GM23338 (cell line): ENCODE measurements around the gene NGEF. TPM values are rescaled to one million over a fixed set of nuclear protein-coding genes. Genes with fewer than 3 reads are reported as not detected.

Source experiments
- ATAC-seq: fragments of 200-7000 bp; cut with Tn5 transposase; 3 replicates; pipeline ENCODE4 v1.9.1; 2020
- DNase-seq: peaks from one replicate; pipeline ENCODE4 v3.0.0-alpha.2; 2015; ENCODE audit warnings: low spot score
- H2AFZ ChIP-seq: fragments of 200-600 bp; sonication (generic); 2 replicates; pipeline ENCODE4 v1.8.0; 2016; ENCODE audit warnings: antibody characterized with exemption, mild to moderate bottlenecking, moderate library complexity
- H3F3A ChIP-seq: fragments of 200-600 bp; sonication (generic); replicated peaks from 2 replicates; pipeline ENCODE4 v1.8.0; 2017; ENCODE audit warnings: antibody characterized with exemption, mixed run types, low read depth
- H3K27ac ChIP-seq: fragments of 200-600 bp; sonication (generic); 2 replicates; pipeline ENCODE4 v1.6.1; 2016; ENCODE audit warnings: low read depth
- H3K27me3 ChIP-seq: fragments of 200-600 bp; sonication (generic); 2 replicates; pipeline ENCODE4 v1.8.0; 2016; ENCODE audit warnings: mild to moderate bottlenecking, mixed run types, moderate library complexity; ENCODE audit not compliant: insufficient read depth
- H3K36me3 ChIP-seq: fragments of 200-600 bp; sonication (generic); 2 replicates; pipeline ENCODE4 v1.8.0; 2016; ENCODE audit warnings: mild to moderate bottlenecking; ENCODE audit not compliant: insufficient read depth
- H3K4me1 ChIP-seq: fragments of 200-600 bp; sonication (generic); 2 replicates; pipeline ENCODE4 v1.8.0; 2016; ENCODE audit warnings: mild to moderate bottlenecking, moderate library complexity; ENCODE audit not compliant: insufficient read depth
- H3K4me2 ChIP-seq: fragments of 200-600 bp; sonication (generic); 2 replicates; pipeline ENCODE4 v1.7.1; 2017; ENCODE audit warnings: mixed run types
- H3K4me3 ChIP-seq: fragments of 200-600 bp; sonication (generic); 2 replicates; pipeline ENCODE4 v1.6.1; 2016; ENCODE audit warnings: mixed run types
- H3K79me2 ChIP-seq: fragments of 200-600 bp; sonication (generic); replicated peaks from 2 replicates; pipeline ENCODE4 v1.8.0; 2017; ENCODE audit warnings: mild to moderate bottlenecking; ENCODE audit not compliant: insufficient read depth
- H3K9me2 ChIP-seq: fragments of 200-600 bp; sonication (generic); 2 replicates; pipeline ENCODE4 v1.8.0; 2017; ENCODE audit not compliant: insufficient read depth
- H4K20me1 ChIP-seq: fragments of 200-600 bp; sonication (generic); replicated peaks from 2 replicates; pipeline ENCODE4 v1.8.0; 2017; ENCODE audit warnings: mild to moderate bottlenecking; ENCODE audit not compliant: insufficient read depth
- H3K27ac Mint-ChIP-seq: 2 replicates; pipeline ENCODE4 v1.8.0; 2020; ENCODE audit warnings: inconsistent platforms, mild to moderate bottlenecking, moderate library complexity, mixed read lengths
- H3K27me3 Mint-ChIP-seq: 3 replicates; pipeline ENCODE4 v1.8.0; 2022; ENCODE audit warnings: low read depth, mild to moderate bottlenecking, moderate library complexity, mixed read lengths, inconsistent platforms; ENCODE audit not compliant: insufficient read depth, poor library complexity
- H3K36me3 Mint-ChIP-seq: 3 replicates; pipeline ENCODE4 v1.8.0; 2021; ENCODE audit warnings: low read depth, mild to moderate bottlenecking, inconsistent platforms, moderate library complexity, mixed read lengths
- H3K4me1 Mint-ChIP-seq: 3 replicates; pipeline ENCODE4 v1.8.0; 2020; ENCODE audit warnings: mild to moderate bottlenecking, inconsistent platforms, mixed read lengths
- H3K4me3 Mint-ChIP-seq: 3 replicates; pipeline ENCODE4 v1.8.0; 2021; ENCODE audit warnings: moderate library complexity, mild to moderate bottlenecking, inconsistent platforms, mixed read lengths
- H3K9me3 Mint-ChIP-seq: 3 replicates; pipeline ENCODE4 v1.8.0; 2020; ENCODE audit warnings: moderate library complexity, mild to moderate bottlenecking, inconsistent platforms, mixed read lengths
- CREB1 ChIP-seq: fragments of 250-450 bp; sonication (Bioruptor Pico); IDR thresholded peaks from 2 replicates; pipeline ENCODE4 v1.5.0; 2020; ENCODE audit warnings: low read depth, mild to moderate bottlenecking, moderate library complexity
- JUNB ChIP-seq: IDR thresholded peaks from one replicate; pipeline ENCODE4 v1.6.1; 2016; ENCODE audit warnings: antibody characterized with exemption; ENCODE audit not compliant: unreplicated experiment
- POLR2AphosphoS5 ChIP-seq: IDR thresholded peaks from 2 replicates; pipeline ENCODE4 v1.6.1; 2016; ENCODE audit warnings: antibody characterized with exemption, low read depth
- STAT1 ChIP-seq: IDR thresholded peaks from one replicate; pipeline ENCODE4 v1.6.1; 2016; ENCODE audit warnings: antibody characterized with exemption; ENCODE audit not compliant: unreplicated experiment
- ZNF114 ChIP-seq: fragments of 250-450 bp; sonication (Bioruptor Pico); IDR thresholded peaks from 2 replicates; pipeline ENCODE4 v1.5.0; 2020; ENCODE audit warnings: mild to moderate bottlenecking, moderate library complexity
- ZNF462 ChIP-seq: fragments of 250-450 bp; sonication (Bioruptor Pico); IDR thresholded peaks from 2 replicates; pipeline ENCODE4 v1.5.0; 2020; ENCODE audit warnings: mild to moderate bottlenecking, moderate library complexity
- polyA plus RNA-seq: library from polyadenylated mRNA; unstranded; fragments of >200 nt; fragmentation: Nextera tagmentation; extraction: Ambion mirVana; gene quantifications from 2 replicates; pipeline ENCODE4 v1.2.1, GENCODE V29; 2016
- total RNA-seq: library from RNA; depleted of rRNA; stranded (reverse); fragments of >200 nt; shearing (Covaris generic); gene quantifications from 2 replicates; pipeline ENCODE4 v1.2.3, GENCODE V29; 2014
- TF ChIP-seq, protein P1 (sequence below), 2 experiments: fragments of 200-600 bp in 1 of 2; sonication (generic) in 1 of 2; conservative IDR thresholded peaks; 2 replicates each; pipeline versions ENCODE4 v1.5.1 to v1.6.1; 2016 to 2017; ENCODE audit warnings: antibody characterized with exemption in 2 of 2, low read depth in 2 of 2, mild to moderate bottlenecking in 2 of 2, moderate library complexity in 1 of 2

NGEF gene
- total and polyA plus RNA-seq, 2 experiments from 2014 or later = 1.8 to 5.4 TPM

- no peak for TF ChIP-seq ZNF462 (CRISPR knock-in tag)
These were observed 120.2 kb downstream of the NGEF start (continued) for GRCh38 chr2:232892843-232893242.

GRCh38 chr2:232892221-232892620, 120.8 kb downstream of the NGEF start:
- Histone ChIP-seq H3K79me2 (no peaks in the 10 kb centered on the region), H3K27ac (no peak overlapping the region), H3K4me1 (peaks cover 6% of the 10 kb centered on the region; the same call in 1 of the 2 replicates), H3F3A (no peaks in the 10 kb centered on the region; the same call in 1 of the 2 replicates), H3K9me2 (no peaks in the 10 kb centered on the region), H3K27me3 (no peaks in the 10 kb centered on the region), H3K4me3 (no peak overlapping the region), H4K20me1 (no peaks in the 10 kb centered on the region), H2AFZ (no peak overlapping the region), H3K36me3 (no peaks in the 10 kb centered on the region), H3K4me2 (no peak overlapping the region)
- Mint-ChIP-seq H3K36me3 (no peaks in the 10 kb centered on the region; the same call in 2 of the 3 replicates), H3K9me3 (no peaks in the 10 kb centered on the region; the same call in 2 of the 3 replicates), H3K27me3 (peaks cover 9% of the 10 kb centered on the region), H3K4me1 (peaks cover 33% of the 10 kb centered on the region), H3K4me3 (no peak overlapping the region; the same call in 2 of the 3 replicates), H3K27ac (no peak overlapping the region)
- no peak for ATAC-seq
- no peak for DNase-seq
- TF ChIP-seq ZNF462 (CRISPR knock-in tag) (no peak), CREB1 (no peak), POLR2AphosphoS5 (no peak), ZNF114 (no peak), STAT1 (no peak), JUNB (no peak)
- TF ChIP-seq, protein P1, sequence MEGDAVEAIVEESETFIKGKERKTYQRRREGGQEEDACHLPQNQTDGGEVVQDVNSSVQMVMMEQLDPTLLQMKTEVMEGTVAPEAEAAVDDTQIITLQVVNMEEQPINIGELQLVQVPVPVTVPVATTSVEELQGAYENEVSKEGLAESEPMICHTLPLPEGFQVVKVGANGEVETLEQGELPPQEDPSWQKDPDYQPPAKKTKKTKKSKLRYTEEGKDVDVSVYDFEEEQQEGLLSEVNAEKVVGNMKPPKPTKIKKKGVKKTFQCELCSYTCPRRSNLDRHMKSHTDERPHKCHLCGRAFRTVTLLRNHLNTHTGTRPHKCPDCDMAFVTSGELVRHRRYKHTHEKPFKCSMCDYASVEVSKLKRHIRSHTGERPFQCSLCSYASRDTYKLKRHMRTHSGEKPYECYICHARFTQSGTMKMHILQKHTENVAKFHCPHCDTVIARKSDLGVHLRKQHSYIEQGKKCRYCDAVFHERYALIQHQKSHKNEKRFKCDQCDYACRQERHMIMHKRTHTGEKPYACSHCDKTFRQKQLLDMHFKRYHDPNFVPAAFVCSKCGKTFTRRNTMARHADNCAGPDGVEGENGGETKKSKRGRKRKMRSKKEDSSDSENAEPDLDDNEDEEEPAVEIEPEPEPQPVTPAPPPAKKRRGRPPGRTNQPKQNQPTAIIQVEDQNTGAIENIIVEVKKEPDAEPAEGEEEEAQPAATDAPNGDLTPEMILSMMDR (conservative IDR thresholded peaks at IDR 0.05; ENCODE audit: low read depth in 2 of 2) = no peak
